Activated CD8-positive, alpha-beta memory T cell treated with anti-CD3 and anti-CD28 coated beads, Interleukin-2, amount 10 ng/mL, durations not matched to agents 7 days and 5 days (primary cell): Measurements from ENCODE around the gene SHROOM3. TPM values are rescaled to one million over a fixed set of nuclear protein-coding genes. Genes with fewer than 3 reads are reported as not detected.
A peak's percentile ranks its signal among the peaks of the same experiment; 100 is the strongest.

Experiments used
- ATAC-seq: fragments of 150-1000 bp; cut with Tn5 transposase; one replicate; pipeline ENCODE4 v1.10.0; 2021; ENCODE audit warnings: moderate library complexity
- CTCF ChIA-PET: fragments of 350-600 bp; sonication (Branson Sonifier 250); formaldehyde crosslinking; loops from one replicate; lab custom pipeline; 2021; ENCODE audit warnings: antibody characterized with exemption; lab: Charles Lee
- DNase-seq: peaks from one replicate; pipeline ENCODE4 v3.0.0-alpha.2; 2020
- H3K27ac Mint-ChIP-seq: one replicate; pipeline ENCODE4 v1.8.0; 2021; ENCODE audit warnings: mild to moderate bottlenecking, mixed read lengths
- H3K27me3 Mint-ChIP-seq: one replicate; pipeline ENCODE4 v1.8.0; 2021; ENCODE audit warnings: mixed read lengths
- H3K36me3 Mint-ChIP-seq: one replicate; pipeline ENCODE4 v1.8.0; 2021; ENCODE audit warnings: mild to moderate bottlenecking, mixed read lengths
- H3K4me1 Mint-ChIP-seq: one replicate; pipeline ENCODE4 v1.8.0; 2021; ENCODE audit warnings: mixed read lengths
- H3K4me3 Mint-ChIP-seq: one replicate; pipeline ENCODE4 v1.8.0; 2021; ENCODE audit warnings: mild to moderate bottlenecking, moderate library complexity, mixed read lengths
- H3K9me3 Mint-ChIP-seq: one replicate; pipeline ENCODE4 v1.8.0; 2022; ENCODE audit warnings: low read depth, mixed read lengths
- total RNA-seq, 2 experiments: library from RNA; stranded (reverse); gene quantifications; one replicate each; pipeline ENCODE4 v1.2.3, GENCODE V29; 2021

The SHROOM3 gene
- total RNA-seq, 2 experiments from 2014 or later = 0.09 TPM; not detected in 1

- ATAC-seq (peak; percentile 69), DNase-seq (no peak)
- Mint-ChIP-seq H3K9me3 (no peaks in the 10 kb centered on the region), H3K4me1 (peaks cover 9% of the 10 kb centered on the region), H3K36me3 (no peaks in the 10 kb centered on the region), H3K4me3 (peak overlapping the region; percentile 9), H3K27ac (peak overlapping the region; percentile 70), H3K27me3 (peaks cover 41% of the 10 kb centered on the region)
- CTCF ChIA-PET = no interaction called here
Observed at GRCh38 chr4:76697129-76697803, 262.2 kb downstream of the SHROOM3 start.

GRCh38 chr4:76698141-76698540, 263.1 kb downstream of the SHROOM3 start:
- H3K4me3 Mint-ChIP-seq = no peak overlapping the region

GRCh38 chr4:76699751-76700310, 264.8 kb downstream of the SHROOM3 start:
- Mint-ChIP-seq H3K27me3 (peaks cover 29% of the 10 kb centered on the region), H3K27ac (no peak overlapping the region), H3K4me3 (no peak overlapping the region), H3K4me1 (peaks cover 9% of the 10 kb centered on the region), H3K9me3 (no peaks in the 10 kb centered on the region), H3K36me3 (no peaks in the 10 kb centered on the region)
- CTCF ChIA-PET = no interaction called here
- no peak for ATAC-seq
- DNase-seq = no peak

More at GRCh38 chr4:76698141-76698540, 263.1 kb downstream of the SHROOM3 start:
- no peaks in the 10 kb centered on the region for H3K9me3 Mint-ChIP-seq
- no peaks in the 10 kb centered on the region for H3K36me3 Mint-ChIP-seq
- CTCF ChIA-PET = no interaction called here
- DNase-seq (no peak), ATAC-seq (no peak)
- H3K27ac Mint-ChIP-seq = no peak overlapping the region
- peaks cover 39% of the 10 kb centered on the region for H3K27me3 Mint-ChIP-seq
- peaks cover 9% of the 10 kb centered on the region for H3K4me1 Mint-ChIP-seq

GRCh38 chr4:76702440-76703122, 267.6 kb downstream of the SHROOM3 start:
- Mint-ChIP-seq H3K36me3 (no peaks in the 10 kb centered on the region), H3K4me3 (no peak overlapping the region), H3K27ac (no peak overlapping the region), H3K27me3 (peaks cover 32% of the 10 kb centered on the region), H3K9me3 (no peaks in the 10 kb centered on the region), H3K4me1 (peaks cover 3% of the 10 kb centered on the region)
- DNase-seq (no peak), ATAC-seq (no peak)
- CTCF ChIA-PET = no interaction called here

GRCh38 chr4:76703123-76703490, 268.1 kb downstream of the SHROOM3 start:
- no peak overlapping the region for H3K27ac Mint-ChIP-seq
- H3K36me3 Mint-ChIP-seq = no peaks in the 10 kb centered on the region
- DNase-seq (no peak), ATAC-seq (no peak)
- CTCF ChIA-PET = no interaction called here
- H3K4me3 Mint-ChIP-seq = no peak overlapping the region
- no peaks in the 10 kb centered on the region for H3K9me3 Mint-ChIP-seq
- H3K27me3 Mint-ChIP-seq = peaks cover 35% of the 10 kb centered on the region
- no peaks in the 10 kb centered on the region for H3K4me1 Mint-ChIP-seq

- H3K9me3 Mint-ChIP-seq = no peaks in the 10 kb centered on the region
- H3K4me1 Mint-ChIP-seq = no peaks in the 10 kb centered on the region
- no peak overlapping the region for H3K4me3 Mint-ChIP-seq
- H3K27ac Mint-ChIP-seq = no peak overlapping the region
- H3K27me3 Mint-ChIP-seq = peaks cover 36% of the 10 kb centered on the region
- no peaks in the 10 kb centered on the region for H3K36me3 Mint-ChIP-seq
- ATAC-seq (no peak), DNase-seq (no peak)
- CTCF ChIA-PET = no interaction called here
Observed at GRCh38 chr4:76703676-76704075, 268.6 kb downstream of the SHROOM3 start.

GRCh38 chr4:76704133-76704881, 269.3 kb downstream of the SHROOM3 start:
- Mint-ChIP-seq H3K27ac (no peak overlapping the region), H3K4me3 (no peak overlapping the region), H3K9me3 (no peaks in the 10 kb centered on the region), H3K36me3 (no peaks in the 10 kb centered on the region), H3K27me3 (peaks cover 32% of the 10 kb centered on the region), H3K4me1 (no peaks in the 10 kb centered on the region)
- CTCF ChIA-PET = interaction anchor here (0.7 kb wide), 1 partner anchor 53 kb away, joined by 3 read pairs; no protein-coding TSS in a partner anchor
- no peak for DNase-seq
- ATAC-seq = no peak

GRCh38 chr4:76705472-76705871, 270.4 kb downstream of the SHROOM3 start:
- H3K27ac Mint-ChIP-seq = no peak overlapping the region
- ATAC-seq = no peak
- DNase-seq = no peak
- no peaks in the 10 kb centered on the region for H3K9me3 Mint-ChIP-seq
- H3K27me3 Mint-ChIP-seq = peaks cover 36% of the 10 kb centered on the region
- CTCF ChIA-PET = no interaction called here
- no peak overlapping the region for H3K4me3 Mint-ChIP-seq
- no peaks in the 10 kb centered on the region for H3K36me3 Mint-ChIP-seq
- no peaks in the 10 kb centered on the region for H3K4me1 Mint-ChIP-seq

GRCh38 chr4:76706581-76706980, 271.6 kb downstream of the SHROOM3 start:
- Mint-ChIP-seq H3K27ac (no peak overlapping the region), H3K36me3 (no peaks in the 10 kb centered on the region), H3K4me1 (no peaks in the 10 kb centered on the region), H3K27me3 (peaks cover 30% of the 10 kb centered on the region), H3K9me3 (no peaks in the 10 kb centered on the region), H3K4me3 (no peak overlapping the region)
- no peak for DNase-seq
- ATAC-seq = no peak
- CTCF ChIA-PET = no interaction called here

- Mint-ChIP-seq H3K4me1 (no peaks in the 10 kb centered on the region), H3K9me3 (no peaks in the 10 kb centered on the region), H3K27me3 (peaks cover 29% of the 10 kb centered on the region), H3K4me3 (no peak overlapping the region), H3K27ac (no peak overlapping the region), H3K36me3 (no peaks in the 10 kb centered on the region)
- DNase-seq (no peak), ATAC-seq (no peak)
- CTCF ChIA-PET = no interaction called here
Observed at GRCh38 chr4:76708971-76709771, 274.1 kb downstream of the SHROOM3 start.

- CTCF ChIA-PET = no interaction called here
- Mint-ChIP-seq H3K4me3 (no peak overlapping the region), H3K9me3 (no peaks in the 10 kb centered on the region), H3K27me3 (peaks cover 29% of the 10 kb centered on the region), H3K27ac (no peak overlapping the region), H3K4me1 (no peaks in the 10 kb centered on the region), H3K36me3 (no peaks in the 10 kb centered on the region)
- DNase-seq (no peak), ATAC-seq (no peak)
Observed at GRCh38 chr4:76709772-76710090, 274.7 kb downstream of the SHROOM3 start.

- H3K27me3 Mint-ChIP-seq = peaks cover 39% of the 10 kb centered on the region
- H3K4me1 Mint-ChIP-seq = no peaks in the 10 kb centered on the region
- no peak overlapping the region for H3K4me3 Mint-ChIP-seq
- H3K27ac Mint-ChIP-seq = no peak overlapping the region
- DNase-seq (no peak), ATAC-seq (no peak)
- CTCF ChIA-PET = interaction anchor here (0.9 to 1.4 kb wide), 2 partner anchors 17 to 45 kb away, joined by 3 to 8 read pairs; no protein-coding TSS in a partner anchor
- no peaks in the 10 kb centered on the region for H3K9me3 Mint-ChIP-seq
- no peaks in the 10 kb centered on the region for H3K36me3 Mint-ChIP-seq
Observed at GRCh38 chr4:76712564-76712963, 277.5 kb downstream of the SHROOM3 start.

- no peaks in the 10 kb centered on the region for H3K9me3 Mint-ChIP-seq
- H3K36me3 Mint-ChIP-seq = no peaks in the 10 kb centered on the region
- peaks cover 47% of the 10 kb centered on the region for H3K27me3 Mint-ChIP-seq
- H3K27ac Mint-ChIP-seq = no peak overlapping the region
- H3K4me3 Mint-ChIP-seq = no peak overlapping the region
- no peak for ATAC-seq
- H3K4me1 Mint-ChIP-seq = no peaks in the 10 kb centered on the region
- no peak for DNase-seq
- CTCF ChIA-PET = no interaction called here
Observed at GRCh38 chr4:76714226-76714625, 279.2 kb downstream of the SHROOM3 start.
